ENCODE results near the gene FKBP1A. TPM values are rescaled to one million over a fixed set of nuclear protein-coding genes. Genes with fewer than 3 reads are reported as not detected.

FKBP1A gene
- total and polyA plus RNA-seq, 2 donors (not counting 3 experiments of a cell fraction or from before 2014, with no cell fraction given): 968 to 1,972 TPM

DNA sequence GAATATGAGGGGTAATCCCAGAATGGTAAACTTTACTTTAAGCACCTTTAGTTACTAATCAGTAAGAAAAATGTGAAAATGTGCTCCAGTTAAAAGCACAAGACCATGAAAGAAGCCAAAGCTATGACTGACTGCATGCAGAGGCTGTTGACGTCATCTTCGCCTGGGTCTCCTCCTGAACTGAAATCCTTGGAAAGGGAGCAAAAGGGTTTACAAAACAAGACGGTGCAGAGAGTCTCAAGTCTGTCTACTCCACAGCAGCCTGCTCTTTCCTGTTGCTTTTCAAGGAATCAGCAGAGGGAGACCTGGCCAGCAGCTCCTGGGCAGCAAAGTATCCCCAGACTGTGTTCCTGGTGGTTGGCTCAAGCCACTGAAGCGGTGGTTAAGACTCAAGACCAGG, 10.2 kb downstream of the FKBP1A start:
- no peak overlapping the region for H2AFZ ChIP-seq (ENCODE audit: low read depth, low read length)
- H3K4me1 ChIP-seq (ENCODE audit: control insufficient read depth, extremely low read depth, insufficient read depth, low read length): peaks cover 94% of the 10 kb centered on the region
- H3K27ac ChIP-seq (ENCODE audit: insufficient read depth, low read depth, low read length): peak overlapping the region; percentile 9
- CTCF ChIA-PET: interaction anchor here (0.8 to 6.0 kb wide), 12 partner anchors 9 to 121 kb away, joined by 3 to 55 read pairs (median 4); no protein-coding TSS in a partner anchor
- H3K36me3 ChIP-seq (ENCODE audit: control insufficient read depth in 2 of 2, extremely low read depth in 1 of 2, insufficient read depth in 2 of 2, low read length in 2 of 2): peaks cover 7 to 19% of the 10 kb centered on the region in 2 experiments
- FAIRE-seq (peak; percentile 73), DNase-seq (ENCODE audit: low read depth, low spot score) (peak; percentile 34)
- H3K9me1 ChIP-seq (replicated peaks; ENCODE audit: control insufficient read depth, extremely low read depth, insufficient read depth, low read length): no peaks in the 10 kb centered on the region
- H3K9ac ChIP-seq (replicated peaks; ENCODE audit: extremely low read depth, insufficient read depth, low read length): no peak overlapping the region
- no TSS peak for BruUV-seq (replicated peaks)
- dilution Hi-C loops (cut with MboI; ENCODE audit: extremely low pct_ligation_motif_present, low sequenced_read_pairs) (no loop called here), intact Hi-C loops (cut with micrococcal nuclease) (no loop called here)
- no peaks in the 10 kb centered on the region for H3K9me3 ChIP-seq (replicated peaks; ENCODE audit: control insufficient read depth, insufficient read depth, low read length)
- peak overlapping the region; percentile 4 for H3K4me2 ChIP-seq (ENCODE audit: insufficient read depth, low read length)
- POLR2A ChIA-PET: interaction anchor here (0.8 to 1.4 kb wide), 2 partner anchors 9 to 59 kb away, joined by 4 to 5 read pairs; no protein-coding TSS in a partner anchor
- no peaks in the 10 kb centered on the region for H3K27me3 ChIP-seq (ENCODE audit: control insufficient read depth in 2 of 2, insufficient read depth in 2 of 2, low read length in 2 of 2)
- H3K79me2 ChIP-seq (ENCODE audit: control insufficient read depth, insufficient read depth, low read length): peaks cover 100% of the 10 kb centered on the region
- H3K4me3 ChIP-seq (replicated peaks in 1 of 3; ENCODE audit: insufficient read depth in 1 of 3, low read depth in 1 of 3, low read length in 3 of 3): no peak overlapping the region
- peaks cover 10% of the 10 kb centered on the region for H4K20me1 ChIP-seq (replicated peaks; ENCODE audit: control insufficient read depth, extremely low read depth, insufficient read depth, low read length)
- TF ChIP-seq POLR2AphosphoS5 (IDR thresholded peaks at IDR 0.05; ENCODE audit: insufficient read depth, low read depth, low read length) (no peak), POLR2A (IDR thresholded peaks at IDR 0.05; ENCODE audit: low read depth, low read length) (no peak), MYC (IDR thresholded peaks at IDR 0.05; ENCODE audit: low read depth, low read length) (no peak), JUN (IDR thresholded peaks at IDR 0.05; ENCODE audit: borderline replicate concordance, insufficient read depth, insufficient read length, low read depth) (no peak), FOS (IDR thresholded peaks at IDR 0.05; ENCODE audit: borderline replicate concordance, insufficient read depth, low read length) (no peak), GATA2 (IDR thresholded peaks at IDR 0.05; ENCODE audit: insufficient read depth, insufficient read length, low read depth, low read length) (no peak), EZH2 (IDR thresholded peaks at IDR 0.05; ENCODE audit: borderline replicate concordance, low read depth, low read length, severe bottlenecking) (no peak)
- TF ChIP-seq, protein P1, sequence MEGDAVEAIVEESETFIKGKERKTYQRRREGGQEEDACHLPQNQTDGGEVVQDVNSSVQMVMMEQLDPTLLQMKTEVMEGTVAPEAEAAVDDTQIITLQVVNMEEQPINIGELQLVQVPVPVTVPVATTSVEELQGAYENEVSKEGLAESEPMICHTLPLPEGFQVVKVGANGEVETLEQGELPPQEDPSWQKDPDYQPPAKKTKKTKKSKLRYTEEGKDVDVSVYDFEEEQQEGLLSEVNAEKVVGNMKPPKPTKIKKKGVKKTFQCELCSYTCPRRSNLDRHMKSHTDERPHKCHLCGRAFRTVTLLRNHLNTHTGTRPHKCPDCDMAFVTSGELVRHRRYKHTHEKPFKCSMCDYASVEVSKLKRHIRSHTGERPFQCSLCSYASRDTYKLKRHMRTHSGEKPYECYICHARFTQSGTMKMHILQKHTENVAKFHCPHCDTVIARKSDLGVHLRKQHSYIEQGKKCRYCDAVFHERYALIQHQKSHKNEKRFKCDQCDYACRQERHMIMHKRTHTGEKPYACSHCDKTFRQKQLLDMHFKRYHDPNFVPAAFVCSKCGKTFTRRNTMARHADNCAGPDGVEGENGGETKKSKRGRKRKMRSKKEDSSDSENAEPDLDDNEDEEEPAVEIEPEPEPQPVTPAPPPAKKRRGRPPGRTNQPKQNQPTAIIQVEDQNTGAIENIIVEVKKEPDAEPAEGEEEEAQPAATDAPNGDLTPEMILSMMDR (IDR thresholded peaks at IDR 0.05; ENCODE audit: extremely low read depth in 1 of 2, insufficient read depth in 1 of 2, low read depth in 1 of 2, low read length in 2 of 2): no peak
- TF ChIP-seq, protein P2, sequence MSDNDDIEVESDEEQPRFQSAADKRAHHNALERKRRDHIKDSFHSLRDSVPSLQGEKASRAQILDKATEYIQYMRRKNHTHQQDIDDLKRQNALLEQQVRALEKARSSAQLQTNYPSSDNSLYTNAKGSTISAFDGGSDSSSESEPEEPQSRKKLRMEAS (IDR thresholded peaks at IDR 0.05; ENCODE audit: insufficient read depth, insufficient read length): no peak

Data from endothelial cell of umbilical vein (primary cell).